C4-2B (cell line): ENCODE data around the gene ARF1.

ENCODE experiments used
- H3K27ac ChIP-seq: fragments of 450-650 bp; 2 replicates; pipeline ENCODE4 v1.5.1; 2017
- ZFX ChIP-seq: fragments of 450-650 bp; IDR thresholded peaks from 2 replicates; pipeline ENCODE4 v1.6.1; 2017
- TF ChIP-seq, protein P1 (sequence below): fragments of 450-650 bp; conservative IDR thresholded peaks from 2 replicates; pipeline ENCODE4 v1.5.1; 2017; ENCODE audit warnings: mild to moderate bottlenecking

ARF1 gene

DNA sequence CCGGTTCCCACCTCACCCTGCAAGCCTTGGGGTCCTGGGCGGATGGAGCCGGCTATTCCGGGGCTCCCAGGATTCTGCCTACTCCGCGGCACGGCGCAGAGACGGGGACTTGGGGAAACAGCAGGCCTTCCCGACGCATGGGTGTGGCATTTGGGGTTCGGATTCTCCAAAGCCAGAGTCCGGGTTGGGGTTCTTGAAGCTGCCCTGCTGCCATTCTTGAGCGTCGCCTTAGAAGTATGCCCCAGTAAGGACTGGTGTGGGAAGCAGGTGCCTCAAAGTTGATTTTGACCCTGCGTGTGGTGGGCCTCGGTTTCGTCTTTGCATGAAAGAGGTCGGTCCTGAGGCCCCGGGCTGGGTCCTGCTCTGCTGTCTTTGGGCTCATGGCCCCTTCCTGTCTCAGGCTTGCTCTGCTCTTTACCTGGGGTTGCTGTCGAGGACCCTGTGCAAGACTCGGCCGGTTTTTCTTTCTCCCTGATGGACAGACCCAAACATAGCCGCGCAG lies 58.3 kb downstream of the ARF1 start:
- TF ChIP-seq ZFX = no peak
- TF ChIP-seq, protein P1, sequence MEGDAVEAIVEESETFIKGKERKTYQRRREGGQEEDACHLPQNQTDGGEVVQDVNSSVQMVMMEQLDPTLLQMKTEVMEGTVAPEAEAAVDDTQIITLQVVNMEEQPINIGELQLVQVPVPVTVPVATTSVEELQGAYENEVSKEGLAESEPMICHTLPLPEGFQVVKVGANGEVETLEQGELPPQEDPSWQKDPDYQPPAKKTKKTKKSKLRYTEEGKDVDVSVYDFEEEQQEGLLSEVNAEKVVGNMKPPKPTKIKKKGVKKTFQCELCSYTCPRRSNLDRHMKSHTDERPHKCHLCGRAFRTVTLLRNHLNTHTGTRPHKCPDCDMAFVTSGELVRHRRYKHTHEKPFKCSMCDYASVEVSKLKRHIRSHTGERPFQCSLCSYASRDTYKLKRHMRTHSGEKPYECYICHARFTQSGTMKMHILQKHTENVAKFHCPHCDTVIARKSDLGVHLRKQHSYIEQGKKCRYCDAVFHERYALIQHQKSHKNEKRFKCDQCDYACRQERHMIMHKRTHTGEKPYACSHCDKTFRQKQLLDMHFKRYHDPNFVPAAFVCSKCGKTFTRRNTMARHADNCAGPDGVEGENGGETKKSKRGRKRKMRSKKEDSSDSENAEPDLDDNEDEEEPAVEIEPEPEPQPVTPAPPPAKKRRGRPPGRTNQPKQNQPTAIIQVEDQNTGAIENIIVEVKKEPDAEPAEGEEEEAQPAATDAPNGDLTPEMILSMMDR = no peak

DNA sequence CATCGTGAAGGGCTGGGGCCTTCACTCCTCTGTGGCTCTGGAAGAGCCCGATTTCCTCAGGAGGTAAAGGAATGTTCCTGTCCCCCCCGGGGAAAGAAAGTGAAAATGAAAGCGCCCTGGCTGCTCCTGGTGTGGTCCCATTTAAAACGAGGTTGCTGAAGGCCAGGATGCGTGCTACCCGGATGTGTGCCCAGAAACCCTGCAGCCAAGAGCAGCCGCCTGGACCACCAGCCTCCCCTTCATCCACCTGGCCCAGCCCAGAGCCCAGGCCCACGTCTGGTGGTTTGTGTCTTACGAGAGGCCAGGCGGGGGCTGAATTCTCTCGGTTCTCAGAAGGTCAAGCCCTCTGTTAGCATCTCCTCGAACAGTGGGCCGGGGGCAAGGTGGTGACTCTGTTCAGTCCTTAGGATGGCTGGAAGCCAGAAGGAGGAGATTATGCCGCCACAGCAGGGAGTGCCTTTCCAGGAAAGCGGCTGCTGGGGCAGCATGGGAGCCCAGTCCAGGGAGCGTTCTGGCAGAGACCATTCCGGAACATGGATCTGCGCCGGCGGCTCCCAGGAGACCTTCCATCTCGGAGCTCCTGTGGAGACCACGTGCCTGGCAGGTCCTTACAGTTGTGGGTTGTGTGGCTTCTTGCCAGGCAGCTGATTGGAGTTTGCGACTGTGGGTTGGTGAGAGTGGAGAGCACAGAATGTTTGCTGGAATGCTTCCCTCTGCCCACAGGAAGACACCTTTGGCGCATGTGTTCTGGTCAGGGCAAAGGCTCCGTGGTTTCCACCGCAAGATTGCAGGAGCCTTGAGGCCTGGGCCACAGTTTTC lies 58.9 kb downstream of the ARF1 start:
- peak overlapping the region; percentile 92 for H3K27ac ChIP-seq
- 0 out of 2 replicates have a peak, but pooled peaks have one; percentile 13 for TF ChIP-seq ZFX
- TF ChIP-seq, protein P1 = no peak

More for the DNA sequence above, 58.3 kb downstream of the ARF1 start:
- H3K27ac ChIP-seq = peak overlapping the region; percentile 92

DNA sequence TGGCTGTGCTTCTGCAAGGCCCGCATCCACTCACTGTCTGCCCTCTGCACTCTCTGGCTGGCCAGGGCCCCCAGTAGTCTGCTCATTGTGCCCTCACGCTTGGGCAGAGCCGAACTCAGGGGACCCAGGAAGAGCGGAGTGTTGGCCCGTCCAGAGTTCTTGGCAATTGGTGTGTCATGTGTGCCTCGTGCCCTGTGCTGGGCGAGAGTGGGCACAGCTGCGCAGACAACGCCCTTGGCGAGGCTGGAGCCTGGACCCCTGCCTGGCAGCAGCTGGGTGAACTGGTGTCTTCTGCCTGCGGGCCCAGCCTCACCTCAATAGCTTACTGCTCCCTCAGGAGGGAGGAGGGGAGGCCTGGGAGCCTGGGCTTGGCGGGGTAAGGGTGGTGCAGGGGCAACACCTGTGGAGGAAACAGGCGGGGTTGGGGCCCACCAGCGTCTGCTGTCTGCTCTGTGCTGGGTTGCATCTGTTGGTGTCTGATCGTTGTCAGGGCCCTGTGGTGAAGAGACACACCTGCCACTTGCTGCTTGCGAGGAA lies 59.7 kb downstream of the ARF1 start:
- no peak for TF ChIP-seq ZFX
- TF ChIP-seq, protein P1 = no peak
- peak overlapping the region; percentile 92 for H3K27ac ChIP-seq

DNA sequence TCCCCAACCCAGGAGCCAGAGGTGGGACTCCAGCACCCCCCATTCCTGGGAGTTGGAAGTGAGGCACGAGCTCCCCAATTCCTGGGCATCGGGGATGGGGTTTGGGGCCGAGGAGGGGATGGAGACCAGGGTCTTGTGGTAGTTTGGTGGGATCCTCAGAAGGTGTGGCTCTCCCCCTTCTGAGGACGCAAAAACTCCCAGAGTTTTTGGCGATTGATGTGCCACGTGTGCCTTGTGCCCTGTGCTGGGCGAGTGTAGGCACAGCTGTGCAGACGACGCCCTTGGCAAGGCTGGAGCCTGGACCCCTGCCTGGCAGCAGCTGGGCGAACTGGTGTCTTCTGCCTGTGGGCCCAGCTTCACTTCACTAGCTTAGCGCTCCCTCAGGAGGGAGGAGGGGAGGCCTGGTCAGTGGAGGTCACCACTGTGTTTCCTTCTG lies 60.2 kb downstream of the ARF1 start:
- H3K27ac ChIP-seq = peak overlapping the region; percentile 92
- TF ChIP-seq, protein P1 = no peak
- TF ChIP-seq ZFX = no peak

DNA sequence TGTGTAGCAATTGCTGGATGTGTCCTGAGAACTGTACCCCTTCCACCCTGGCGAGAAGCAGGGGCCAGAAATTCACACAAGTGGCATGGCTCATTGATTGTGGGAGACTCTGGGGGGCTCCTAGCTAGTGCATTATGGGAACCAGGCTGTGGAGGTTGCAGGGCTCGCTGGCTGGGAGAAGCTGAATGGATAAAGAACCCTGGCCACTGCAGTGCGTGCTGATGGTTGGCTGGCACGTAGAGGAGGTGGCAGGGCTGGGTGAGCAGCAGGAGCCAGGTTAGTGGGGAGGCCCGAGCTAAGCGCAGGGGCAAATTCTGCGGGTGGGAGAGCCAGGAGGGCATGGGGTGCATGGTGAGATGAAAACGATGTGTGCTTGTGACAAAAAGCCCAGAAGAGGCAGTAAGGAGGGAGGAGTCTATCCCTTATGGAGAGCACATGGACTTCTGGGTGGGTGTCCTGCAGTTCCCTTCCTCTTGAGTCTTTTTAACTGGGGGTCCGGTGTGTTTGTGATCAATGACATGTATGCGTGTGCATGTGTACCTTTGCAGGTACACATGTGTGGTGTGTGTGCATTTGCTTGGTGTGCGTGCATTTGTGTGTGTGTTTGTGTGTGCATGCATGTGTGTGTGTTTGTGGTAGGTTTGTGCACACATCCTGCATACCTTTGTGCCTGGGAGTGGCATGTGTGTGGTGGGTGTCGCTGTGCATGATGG lies 61.1 kb downstream of the ARF1 start:
- TF ChIP-seq, protein P1 = no peak
- TF ChIP-seq ZFX = no peak
- no peak overlapping the region for H3K27ac ChIP-seq

DNA sequence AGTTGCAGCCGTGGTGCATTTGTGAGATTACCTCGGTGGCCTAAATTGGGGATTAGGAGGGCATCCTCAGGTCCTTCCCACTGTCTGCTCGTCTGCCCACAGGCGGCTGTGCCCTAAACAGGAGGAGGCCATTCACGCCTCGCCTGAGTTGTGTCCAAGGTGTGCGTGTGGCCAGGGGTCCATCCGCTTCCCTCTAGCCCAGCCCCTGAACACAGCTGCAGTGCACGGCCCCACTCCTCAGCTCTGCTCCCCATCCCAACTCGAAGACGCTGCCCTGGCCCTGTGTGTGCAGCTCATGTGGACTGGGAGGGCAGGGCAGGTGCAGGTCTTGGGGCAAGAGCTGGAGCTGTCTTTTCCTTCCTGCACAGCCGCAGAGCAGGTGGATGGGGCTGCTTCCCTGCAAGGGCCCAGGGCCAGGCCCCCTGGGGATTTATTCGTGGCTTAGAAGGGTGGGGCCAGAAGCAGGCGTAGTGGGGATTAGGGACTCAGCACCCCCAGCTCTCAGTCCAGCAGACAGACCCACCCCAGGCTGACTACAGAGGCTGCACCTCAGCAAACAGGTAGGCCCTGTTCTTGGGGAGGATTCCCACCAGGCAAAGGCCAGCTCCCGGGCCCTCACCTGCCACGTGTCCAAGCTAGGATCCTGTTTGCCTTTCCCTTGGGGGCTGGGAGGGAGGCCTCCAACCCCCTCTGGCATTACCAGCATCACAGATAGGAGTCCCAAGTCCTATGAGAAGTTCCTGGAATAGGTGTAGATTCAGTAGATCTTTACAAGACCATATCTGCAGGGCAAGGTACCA lies 61.9 kb downstream of the ARF1 start:
- no peak overlapping the region for H3K27ac ChIP-seq
- TF ChIP-seq, protein P1 = no peak
- no peak for TF ChIP-seq ZFX
